ENCODE measurements around the gene CYSRT1.
A peak's percentile ranks its signal among the peaks of the same experiment; 100 is the strongest.
"Not testable (repeated sequence)": the region's sequence is repeated elsewhere in the genome, so short reads cannot be mapped to it uniquely, and the experiment has no call there.

The CYSRT1 gene

DNA sequence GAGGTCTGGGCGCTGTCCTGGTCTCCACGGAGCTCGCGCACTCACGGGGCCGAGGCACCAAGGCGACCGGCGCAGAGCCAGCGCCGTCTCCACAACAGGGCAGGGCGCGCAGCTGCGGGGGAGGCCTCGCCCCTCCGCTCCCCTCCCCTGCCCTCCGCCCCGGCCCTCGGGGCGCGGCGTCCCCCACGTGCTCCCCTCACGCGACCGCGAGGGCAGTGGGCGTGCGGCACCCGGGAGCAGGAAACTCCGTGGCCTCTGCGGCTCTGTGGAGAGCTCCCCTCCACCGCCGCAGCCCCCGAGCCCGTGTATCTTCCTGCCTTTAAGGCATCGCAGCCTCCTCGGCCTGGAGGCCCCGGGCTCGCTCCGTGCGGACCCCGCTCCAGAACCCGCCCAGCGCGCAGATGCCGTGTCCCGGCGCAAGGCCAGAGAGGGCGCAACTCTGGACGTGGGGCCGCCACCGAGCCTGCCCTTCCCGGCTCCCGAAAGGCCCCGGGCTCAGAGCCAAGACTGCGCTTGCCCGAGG is 15.4 kb downstream of the CYSRT1 start:
- peak; percentile 55 for DNase-seq

DNA sequence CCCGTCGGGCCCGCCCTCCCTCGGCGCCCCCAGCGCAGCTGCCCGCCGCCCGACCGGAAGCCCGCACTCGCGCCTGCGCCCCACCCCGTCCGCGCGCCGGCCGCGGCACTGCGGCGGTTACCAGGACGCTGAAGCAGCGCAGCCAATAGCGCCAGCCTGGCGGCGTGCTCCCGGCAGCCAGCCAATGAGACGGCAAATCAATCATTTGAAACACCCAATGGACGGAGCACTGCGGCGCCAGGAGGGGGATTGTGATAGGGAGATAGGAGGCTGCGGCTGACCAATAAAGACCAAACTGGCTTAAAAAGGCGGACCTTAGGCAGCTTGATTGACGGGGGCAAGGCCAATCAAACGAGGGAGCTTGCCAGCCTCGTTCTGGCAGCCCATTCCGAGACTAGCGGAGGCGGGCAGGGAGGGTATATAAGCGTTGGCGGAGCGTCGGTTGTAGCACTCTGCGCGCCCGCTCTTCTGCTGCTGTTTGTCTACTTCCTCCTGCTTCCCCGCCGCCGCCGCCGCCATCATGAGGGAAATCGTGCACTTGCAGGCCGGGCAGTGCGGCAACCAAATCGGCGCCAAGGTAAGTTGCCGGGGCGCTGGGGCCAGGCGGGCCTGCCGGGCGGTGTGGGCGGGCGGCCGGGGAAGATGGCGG is 16.0 kb downstream of the CYSRT1 start, which contains the start of gene TUBB4B:
TUBB4B (plus strand) TSS at position 447 of the 649 bp plus-strand sequence; CDS start at position 521, 74 bp downstream.
- DNase-seq: peak; percentile 99

DNA sequence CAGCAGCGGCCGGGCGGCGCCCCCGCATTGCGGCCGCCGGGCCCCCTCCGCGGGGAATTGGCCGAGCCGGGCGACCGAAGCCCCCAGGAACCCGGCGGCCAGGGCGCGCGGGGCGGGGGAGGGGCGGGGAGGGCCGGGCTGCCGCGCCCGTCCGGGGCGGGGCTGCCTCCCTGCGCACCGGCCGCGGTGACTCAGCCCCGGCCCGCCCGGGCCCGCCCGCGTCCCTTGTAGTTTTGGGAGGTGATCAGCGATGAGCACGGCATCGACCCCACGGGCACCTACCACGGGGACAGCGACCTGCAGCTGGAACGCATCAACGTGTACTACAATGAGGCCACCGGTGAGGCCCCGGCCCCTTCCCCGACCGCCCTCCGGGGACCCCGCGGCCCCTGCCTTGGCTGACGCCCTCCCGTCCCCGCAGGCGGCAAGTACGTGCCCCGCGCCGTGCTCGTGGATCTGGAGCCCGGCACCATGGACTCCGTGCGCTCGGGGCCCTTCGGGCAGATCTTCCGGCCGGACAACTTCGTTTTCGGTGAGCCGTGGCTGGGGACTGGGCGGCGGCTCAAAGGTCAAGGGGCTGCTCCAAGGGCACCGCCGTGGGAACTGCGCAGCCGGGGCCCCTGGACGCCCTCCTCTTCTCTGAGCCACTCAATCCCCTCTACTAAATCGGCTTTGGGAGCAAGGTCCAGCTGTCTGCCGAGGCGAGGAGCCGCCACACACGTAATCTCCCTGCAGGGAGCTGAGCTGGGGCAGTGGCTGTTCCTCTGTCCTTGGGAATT is 16.7 kb downstream of the CYSRT1 start:
- no peak for DNase-seq

DNA sequence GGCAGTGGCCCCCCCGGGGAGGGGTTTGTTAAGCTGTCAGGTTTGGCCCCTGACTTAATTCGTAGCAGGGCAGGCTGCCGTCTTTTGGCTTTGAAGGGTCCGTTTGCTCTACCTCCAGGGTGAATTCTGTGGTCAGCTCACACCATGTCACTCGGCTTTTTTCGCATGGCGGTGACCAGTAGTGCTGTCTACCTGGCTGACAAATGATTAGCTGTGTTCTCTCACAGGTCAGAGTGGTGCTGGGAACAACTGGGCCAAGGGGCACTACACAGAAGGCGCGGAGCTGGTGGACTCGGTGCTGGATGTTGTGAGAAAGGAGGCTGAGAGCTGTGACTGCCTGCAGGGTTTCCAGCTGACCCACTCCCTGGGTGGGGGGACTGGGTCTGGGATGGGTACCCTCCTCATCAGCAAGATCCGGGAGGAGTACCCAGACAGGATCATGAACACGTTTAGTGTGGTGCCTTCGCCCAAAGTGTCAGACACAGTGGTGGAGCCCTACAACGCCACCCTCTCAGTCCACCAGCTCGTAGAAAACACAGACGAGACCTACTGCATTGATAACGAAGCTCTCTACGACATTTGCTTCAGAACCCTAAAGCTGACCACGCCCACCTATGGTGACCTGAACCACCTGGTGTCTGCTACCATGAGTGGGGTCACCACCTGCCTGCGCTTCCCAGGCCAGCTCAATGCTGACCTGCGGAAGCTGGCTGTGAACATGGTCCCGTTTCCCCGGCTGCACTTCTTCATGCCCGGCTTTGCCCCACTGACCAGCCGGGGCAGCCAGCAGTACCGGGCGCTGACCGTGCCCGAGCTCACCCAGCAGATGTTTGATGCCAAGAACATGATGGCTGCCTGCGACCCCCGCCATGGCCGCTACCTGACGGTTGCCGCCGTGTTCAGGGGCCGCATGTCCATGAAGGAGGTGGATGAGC is 17.6 kb downstream of the CYSRT1 start:
- no peak for DNase-seq

DNA sequence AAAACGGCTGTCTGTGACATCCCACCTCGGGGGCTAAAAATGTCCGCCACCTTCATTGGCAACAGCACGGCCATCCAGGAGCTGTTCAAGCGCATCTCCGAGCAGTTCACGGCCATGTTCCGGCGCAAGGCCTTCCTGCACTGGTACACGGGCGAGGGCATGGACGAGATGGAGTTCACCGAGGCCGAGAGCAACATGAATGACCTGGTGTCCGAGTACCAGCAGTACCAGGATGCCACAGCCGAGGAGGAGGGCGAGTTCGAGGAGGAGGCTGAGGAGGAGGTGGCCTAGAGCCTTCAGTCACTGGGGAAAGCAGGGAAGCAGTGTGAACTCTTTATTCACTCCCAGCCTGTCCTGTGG is 18.3 kb downstream of the CYSRT1 start:
- DNase-seq: not testable (repeated sequence)

DNA sequence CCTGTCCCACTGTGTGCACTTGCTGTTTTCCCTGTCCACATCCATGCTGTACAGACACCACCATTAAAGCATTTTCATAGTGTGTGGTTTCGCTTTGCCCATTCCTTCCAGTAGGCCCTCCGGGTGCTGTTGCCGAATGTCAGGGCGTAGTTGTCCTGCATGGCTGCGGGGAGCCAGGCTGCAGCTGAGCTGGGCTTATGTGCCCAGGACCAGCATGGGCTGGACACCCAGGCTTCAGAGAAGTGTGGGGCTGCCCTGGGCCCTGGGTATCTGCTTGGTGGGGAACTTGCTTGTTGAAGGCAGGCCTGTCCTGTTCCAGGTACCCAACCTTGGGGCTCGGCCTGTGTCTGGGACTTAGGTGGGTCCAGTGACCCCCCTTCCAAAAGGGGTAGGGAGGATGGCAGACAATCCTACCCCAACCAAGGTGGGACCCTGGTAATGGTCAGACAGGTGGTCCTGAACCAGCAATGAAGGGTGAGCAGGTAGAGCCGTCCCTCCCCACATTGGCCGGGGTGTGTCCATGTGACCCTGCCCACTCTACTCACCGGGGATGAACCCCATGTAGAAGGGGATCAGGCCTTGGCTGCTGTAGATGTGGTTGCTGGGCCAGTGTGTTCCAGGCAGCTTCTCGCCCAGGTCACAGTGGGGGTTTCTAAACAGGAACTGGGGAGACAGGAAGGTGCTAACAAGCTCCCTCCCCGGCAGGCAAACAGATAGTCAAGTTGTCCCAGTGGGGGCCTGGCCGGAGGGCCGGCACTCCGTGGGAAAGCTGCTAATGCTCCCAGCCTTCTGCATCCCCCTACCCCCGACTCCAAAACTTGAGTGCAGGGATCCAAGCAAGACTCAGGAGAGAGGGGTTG is 18.9 kb downstream of the CYSRT1 start:
- DNase-seq: no peak

DNA sequence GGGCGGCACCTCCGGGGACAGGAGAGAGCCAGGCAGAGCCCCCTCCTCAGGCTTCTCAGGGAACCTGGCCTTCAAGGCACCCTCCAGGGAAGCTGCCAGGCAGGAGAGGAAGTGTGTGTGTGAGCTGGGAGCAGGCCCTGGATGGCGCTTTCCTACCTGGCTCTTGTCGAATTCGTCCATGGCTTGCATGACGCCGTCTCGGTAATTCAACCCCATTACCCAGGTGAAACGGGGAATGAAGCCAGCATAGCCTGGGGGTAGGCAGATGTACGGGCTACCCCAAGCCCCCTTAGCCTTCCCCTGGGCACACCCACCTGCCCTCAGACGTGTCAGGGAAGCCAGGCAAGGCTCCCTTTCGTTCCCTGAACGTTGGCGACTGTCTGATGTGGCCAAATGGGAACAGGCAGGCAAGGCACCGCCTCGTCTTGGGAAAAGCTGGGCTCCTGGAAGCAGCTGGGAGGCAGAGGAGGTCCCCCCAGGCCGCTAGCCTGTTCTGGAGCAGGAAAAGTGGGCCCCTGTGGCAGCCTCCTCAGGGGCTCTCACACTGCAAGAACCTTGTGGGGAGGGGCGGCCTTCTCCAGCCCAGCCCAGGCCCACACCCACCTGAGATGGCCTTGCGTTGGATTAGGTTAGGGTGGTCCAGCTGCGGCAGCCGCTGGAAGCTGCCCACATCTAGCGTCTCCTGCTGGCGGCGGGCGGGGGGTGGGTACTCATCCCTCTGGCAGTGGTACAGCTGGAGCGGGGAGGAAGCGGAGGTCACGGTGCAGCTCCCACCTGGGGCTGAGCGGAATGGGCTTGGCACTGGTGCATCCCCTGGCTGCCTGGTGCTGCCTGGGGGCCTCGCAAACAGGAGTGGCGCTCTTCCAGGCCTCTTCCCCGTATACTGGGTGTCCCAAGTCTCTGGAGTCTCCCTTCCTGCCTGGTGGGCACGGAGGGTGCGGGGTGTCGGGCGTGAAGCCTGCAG is 19.8 kb downstream of the CYSRT1 start:
- no peak for DNase-seq

DNA sequence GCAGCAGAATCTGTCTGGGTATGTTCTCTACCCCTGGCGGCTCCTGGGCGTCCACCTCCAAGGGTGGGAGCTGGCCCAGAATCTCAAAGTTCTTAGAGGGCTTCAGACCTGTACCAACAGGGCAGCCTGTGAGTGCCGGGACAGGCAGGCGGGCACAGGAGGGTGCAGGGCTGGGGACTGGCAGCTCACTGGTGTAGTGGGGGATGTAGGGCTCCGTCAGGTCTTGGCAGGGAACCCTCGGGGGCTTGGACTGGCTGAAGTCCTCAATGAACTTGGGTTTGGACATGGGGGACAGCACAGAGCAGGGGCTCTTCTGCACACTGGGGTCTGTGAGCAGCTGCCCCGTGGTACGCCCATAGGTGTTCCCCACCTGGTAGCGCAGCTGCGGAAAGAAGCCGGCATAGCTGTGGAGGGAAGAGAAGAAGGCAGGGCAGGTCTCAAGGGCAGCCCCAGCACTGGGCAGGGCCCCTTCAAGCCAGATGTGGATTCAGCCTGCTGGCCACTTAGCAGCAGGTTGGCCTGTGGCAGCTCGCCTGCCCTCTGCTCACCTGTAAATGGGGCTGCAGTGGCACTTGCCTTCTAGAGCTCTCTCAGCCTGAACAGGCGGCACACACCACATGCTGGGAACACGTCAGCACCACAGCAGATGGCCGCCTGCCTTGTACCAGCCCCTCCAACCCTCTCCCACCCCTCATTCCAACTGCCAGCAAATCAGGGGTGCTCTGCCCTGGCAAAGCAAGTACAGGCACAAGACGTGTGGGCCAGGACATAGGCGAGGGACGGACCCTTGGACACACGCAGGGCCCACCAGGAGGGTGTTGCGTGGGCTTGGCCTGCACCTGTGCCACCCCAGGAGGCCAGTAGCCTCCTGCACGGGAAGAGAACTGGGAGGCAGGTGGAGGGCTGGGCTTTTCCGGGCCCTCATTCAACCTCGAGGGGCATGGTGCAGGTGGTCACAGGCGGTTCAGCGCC is 20.8 kb downstream of the CYSRT1 start:
- DNase-seq: no peak

DNA sequence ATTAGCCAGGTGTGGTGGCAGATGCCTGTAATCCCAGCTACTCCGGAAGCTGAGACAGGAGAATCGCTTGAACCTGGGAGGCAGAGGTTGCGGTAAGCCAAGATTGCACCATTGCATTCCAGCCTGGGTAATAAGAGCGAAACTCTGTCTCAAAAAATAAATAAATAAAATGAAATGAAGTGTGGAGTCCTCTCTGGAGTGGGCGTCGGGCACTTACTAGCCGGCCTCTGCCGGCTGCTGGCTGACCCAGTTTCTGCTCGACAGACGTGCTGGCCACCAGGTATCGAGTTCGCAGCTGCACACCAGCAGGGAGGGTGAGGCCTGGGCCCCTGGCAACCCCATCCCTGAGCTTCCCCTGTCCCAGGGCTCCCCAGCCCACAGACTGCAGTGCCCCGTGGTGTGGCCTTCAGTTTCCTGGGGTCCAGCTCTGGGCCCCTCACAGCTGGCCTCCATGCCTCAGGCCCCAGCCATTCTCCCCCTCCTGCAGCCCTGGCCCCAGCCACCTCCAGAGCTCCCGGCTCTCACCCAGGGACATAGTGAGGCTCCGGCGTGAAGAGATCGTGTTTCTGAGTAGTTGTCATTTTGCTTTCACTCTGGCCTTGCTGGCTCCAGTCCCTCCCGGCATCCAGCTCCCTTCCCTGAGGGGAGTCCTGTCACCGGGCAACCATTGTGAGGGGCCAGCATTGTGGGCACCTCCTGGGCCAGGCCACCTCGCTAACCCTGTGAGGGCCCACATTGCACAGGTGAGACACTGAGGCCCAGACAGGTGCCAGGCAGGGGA is 22.4 kb downstream of the CYSRT1 start:
- DNase-seq: no peak

DNA sequence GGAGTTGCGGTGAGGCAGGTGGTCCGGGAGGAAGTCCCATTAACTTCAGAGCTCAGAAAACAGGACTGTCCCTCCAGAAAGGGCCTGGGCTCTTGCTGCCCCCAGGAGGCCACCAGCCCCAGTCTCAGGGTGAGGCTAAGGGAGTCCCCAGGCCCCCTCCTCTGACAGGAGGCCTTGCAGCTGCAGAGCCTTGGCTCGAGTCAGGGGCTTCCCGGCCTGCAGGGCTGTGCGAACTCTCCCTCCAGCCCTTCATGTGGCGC is 22.9 kb downstream of the CYSRT1 start:
- no peak for DNase-seq

DNA sequence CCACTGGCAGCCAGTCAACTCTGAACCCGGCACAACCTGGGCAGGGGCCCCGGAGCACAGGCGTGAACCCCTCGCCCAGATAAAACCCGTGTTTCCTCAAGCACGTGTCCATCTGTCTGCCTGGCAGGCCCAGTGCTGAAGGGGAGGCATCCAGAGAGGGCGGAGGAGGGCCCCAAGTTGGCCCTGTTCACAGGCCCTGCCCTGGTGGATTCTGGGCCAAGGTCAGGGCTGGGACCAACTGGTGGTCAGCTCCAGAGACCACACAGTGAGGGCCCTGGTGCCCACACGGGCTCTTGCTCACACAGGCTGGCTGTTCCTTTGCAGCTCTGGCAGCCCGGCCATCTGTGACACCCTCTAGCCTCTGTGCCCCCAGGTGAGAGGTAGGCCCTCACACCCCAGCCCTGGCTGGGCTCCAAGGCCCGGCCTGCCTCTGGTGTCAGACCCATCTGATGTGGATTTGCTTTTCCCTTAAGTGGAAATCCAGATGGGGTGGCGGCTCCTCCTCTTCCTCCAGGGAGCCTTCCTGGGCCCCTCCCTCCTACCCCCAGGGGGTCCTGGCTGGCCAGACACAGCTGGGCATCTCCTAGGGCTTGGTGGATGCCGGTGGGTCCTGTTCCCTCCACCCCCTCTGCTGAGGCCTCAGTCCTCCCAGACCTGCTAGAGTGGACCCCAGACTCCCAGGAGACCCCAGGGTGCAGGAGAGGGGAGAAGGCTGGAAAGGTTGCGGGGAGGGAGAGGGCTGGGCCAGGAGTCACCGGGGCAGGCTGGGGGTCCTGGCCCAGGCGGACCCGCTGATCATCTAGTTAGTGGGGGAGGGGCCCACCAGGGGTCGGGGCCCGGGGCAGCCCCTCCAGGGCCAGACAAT is 25.6 kb downstream of the CYSRT1 start:
- DNase-seq: no peak

DNA sequence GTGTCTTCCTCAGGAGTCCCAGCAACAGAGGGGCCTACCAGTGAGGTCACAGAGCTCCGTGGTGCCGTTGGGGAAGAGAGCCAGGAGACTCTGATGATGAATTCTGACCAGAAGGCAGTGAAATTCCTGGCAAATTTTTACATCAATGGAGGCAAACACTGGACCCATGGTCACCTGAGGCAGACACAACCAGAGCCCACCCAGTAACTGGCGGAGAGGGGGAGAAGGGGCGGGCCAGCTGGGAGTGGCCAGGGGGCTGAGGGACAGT is 26.2 kb downstream of the CYSRT1 start, which contains the start of gene STPG3:
STPG3 (plus strand) TSS at position 93 of the 268 bp plus-strand sequence; CDS start at position 94, 1 bp downstream.
- DNase-seq: no peak

DNA sequence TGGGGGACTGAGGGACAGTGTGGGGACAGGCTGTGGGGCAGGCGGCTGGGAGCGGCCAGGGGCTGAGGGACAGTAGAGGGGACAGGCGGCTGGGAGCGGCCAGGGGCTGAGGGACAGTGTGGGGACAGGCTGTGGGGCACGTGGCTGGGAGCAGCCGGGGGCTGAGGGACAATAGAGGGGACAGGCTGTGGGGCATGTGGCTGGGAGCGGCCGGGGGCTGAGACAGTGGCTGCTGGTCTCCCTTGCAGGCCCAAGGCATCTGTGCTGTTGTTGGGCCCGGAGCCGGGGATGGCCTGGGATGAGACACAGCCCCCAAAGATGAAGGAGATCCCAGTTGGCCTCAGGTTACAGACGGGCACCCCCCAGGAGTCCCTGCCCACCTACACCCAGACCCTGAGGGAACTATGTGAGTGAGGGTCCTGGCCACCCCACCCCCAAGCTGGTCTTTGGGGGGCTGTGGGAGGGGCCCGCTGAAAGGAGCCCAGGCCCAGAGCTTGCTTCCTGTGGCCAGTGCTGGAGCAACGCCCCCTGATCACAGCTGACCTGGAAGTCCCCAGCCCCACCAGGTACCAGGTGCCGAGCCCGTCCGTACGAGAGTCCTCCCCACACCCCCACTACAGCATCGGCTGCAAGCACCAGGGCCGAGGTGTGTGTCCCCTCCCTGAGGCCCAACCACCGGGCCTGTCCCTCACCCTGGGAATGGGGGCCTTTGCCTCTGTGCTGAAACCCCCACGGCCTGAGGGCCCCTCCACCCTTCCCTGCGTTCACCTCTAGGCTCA is 26.7 kb downstream of the CYSRT1 start:
- no peak for DNase-seq

DNA sequence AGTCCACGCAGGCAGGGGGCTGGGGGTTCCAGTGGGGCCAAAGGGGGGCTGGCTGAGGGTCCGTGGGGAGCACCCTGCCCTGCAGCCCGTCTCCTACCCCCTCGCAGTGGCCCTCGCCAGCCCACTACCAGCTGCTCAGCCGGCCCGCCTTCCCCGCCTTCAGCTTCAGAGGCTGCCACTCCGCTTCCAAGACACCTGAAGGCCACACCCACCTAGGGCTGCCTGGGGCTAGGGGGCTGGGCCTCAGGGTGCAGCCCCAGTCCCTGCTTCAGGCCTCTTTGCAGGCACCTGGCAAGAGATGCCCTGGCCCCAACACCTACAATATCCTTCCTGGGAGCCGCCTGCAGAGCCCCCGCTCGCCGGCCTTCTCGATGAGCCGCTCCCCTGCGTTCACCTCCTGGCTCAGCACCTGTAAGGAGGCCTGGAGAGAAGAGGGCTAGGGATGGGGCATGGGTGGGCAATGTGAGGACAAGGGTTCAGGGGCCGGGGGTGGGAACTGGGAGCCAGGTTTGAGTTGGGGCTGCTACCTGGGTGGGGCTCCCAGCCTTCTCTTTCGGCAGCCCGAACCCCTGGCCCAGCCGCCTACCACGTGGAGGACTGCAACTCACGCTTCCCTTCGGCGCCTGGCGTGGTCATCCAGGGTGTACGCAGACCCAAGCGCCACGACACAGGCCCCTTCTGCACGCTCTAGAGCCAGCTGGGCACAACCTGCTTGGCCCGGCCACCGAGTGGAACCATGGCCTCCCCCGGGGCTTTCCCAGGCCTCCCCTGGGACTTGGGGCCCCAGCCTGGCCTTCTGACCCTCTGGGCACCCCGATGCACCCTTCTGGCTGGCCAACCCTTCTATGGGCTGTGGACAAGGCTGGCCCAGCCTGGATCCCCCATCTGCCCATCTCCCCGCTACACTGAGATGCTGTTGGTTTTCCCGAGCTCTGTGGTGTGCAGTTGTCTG is 27.9 kb downstream of the CYSRT1 start:
- no peak for DNase-seq

DNA sequence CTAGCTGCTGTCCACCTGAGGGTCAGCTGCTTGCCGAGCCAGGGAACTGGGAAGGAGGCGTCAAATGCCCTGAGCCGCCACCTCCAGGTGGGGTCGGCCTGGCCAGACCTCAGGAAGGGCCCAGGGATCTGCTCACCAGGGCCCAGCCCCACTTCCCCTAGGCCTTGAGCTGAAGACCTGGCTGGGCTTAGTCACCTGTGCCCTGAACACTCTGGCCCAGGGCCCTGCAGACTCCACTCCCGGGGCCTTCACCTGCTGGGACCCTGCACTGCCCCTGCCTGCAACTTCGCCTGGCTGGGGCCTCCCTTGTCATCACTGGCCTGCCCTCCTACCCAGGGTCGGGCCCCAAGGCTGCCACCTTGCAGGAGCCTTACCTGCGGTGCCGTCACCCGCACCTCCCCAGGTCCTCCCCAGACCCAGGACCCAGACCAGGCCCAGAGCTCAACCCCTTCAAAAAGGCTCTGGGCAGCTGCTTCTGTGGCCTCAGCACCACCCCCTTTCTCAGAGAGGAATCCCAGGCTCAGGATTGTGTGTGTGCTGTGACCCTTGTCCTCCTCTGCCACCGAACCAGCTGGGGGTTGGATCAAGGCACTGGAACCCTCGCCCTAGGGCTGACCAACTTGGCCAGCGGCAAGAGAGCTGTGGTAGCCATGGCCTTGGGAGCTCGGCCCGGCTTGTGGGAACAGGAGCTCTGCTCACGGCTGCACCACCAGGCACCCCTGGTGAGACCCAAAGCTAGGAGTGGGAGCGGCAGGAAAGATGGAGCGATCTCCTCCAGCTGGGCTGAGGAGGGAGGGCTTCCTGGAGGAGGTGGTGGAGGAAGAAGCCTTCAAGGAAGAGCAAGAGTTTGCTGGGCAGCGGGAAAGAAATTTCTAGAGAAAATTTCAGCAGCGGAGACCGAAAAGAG is 29.0 kb downstream of the CYSRT1 start:
- no peak for DNase-seq
